GM18873 (cell line): ENCODE data around the gene LMOD1.
"Not testable (repeated sequence)": the region's sequence is repeated elsewhere in the genome, so short reads cannot be mapped to it uniquely, and the experiment has no call there.

Experiments used
- ATAC-seq: cut with Tn5 transposase; IDR thresholded peaks from one replicate; pipeline ENCODE4 v1.9.1; 2021; ENCODE audit warnings: mild to moderate bottlenecking, moderate library complexity, moderate number of reproducible peaks; ENCODE audit not compliant: unreplicated experiment, low FRiP score

The LMOD1 gene

DNA sequence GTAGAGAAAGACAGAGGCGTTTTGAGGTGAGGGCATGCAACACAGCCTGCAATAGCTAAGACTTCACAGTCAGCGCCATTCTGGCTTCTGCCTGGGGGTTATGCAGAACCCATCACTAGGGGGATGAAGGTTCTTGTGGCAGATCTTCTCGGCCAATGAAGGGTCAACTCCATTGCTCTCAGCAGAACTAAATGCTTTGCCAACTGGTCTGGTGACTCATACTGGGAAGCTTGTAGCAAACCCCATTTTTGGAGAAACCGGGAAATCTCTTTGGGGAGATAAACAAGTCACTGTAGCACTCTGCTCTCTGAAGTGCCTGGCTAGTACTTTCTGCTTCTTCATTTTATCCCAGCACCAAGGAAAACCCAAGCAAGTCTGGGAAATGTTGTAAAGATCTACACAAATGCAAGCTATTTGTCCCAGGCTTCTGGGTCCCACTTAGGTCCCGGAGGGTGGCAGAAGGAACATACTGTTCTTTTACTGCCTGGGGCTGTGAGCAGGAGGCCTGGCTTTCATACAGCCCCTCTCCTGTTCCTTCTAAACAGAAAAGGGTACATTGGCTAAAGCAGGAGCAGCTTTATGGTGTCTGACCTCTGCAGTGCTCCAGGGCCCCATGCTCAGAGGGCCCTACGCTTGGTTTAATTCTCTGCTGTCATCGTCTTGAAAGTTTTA is 28.9 kb downstream of the LMOD1 start:
- ATAC-seq, result no peak

DNA sequence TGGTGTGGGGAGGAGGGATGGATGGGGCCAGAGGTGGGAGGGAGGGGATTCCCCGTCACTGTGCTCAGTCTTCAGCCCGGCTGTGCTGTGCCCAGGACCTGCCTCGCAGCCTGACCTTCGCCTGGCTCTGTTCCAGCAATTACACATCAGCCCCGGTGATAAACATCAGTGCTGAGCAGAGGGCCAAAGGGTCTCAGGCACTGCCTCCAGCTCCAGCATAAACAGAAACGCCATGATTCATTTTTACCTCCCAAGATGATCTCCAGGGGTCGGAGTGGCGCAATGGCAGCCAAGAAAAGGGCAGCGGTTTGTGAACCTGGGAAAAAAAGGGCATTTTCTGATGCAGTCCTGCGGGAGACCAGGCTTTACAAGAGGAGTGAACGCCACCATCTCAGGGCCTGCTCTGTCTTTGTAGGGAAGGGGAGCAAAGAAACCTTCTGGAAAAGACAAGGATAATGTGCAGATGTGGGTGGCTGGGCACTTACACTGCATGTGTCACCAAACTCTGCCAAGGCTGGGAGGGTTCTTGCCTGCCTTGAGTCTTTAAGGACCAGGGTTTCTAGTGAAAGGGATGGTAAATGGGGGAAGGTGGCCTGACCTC is 29.6 kb downstream of the LMOD1 start:
- ATAC-seq, result no peak

DNA sequence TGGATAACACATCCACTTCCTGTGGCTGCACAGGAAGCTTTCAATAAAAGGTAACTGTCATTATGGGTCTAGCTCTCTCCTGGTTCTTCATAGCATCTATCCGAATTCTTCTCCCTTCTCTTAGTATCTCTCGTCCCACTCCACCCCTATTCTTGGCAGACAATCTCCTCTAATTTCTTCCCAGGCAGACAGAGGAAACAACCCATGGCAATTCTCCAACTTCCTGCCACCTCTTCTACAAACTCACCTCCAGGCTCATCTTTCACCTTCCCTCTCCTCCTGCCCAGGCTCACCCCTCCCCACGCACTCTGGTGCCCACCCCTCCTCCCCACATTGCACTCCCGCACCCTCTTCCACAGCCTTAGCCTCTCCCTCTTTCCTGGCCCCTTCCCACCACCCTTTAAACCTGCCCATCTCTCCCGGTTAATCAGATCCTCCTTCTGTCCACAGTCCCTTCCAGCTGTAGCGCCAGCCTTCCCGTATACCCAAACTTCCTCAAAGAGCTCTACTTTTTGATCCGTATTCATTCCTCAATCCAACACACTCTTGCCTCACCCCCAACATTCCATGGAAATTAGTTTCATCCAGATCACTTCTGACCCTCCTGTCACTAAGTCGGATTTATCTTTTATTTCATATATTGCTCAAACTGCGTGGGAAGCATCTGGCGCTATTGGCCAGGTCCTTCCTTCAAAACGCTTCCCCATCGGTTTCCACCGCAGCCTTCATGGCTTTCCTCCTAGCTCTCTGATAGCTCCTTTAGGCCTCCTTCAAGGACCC is 31.7 kb downstream of the LMOD1 start:
- no peak for ATAC-seq

DNA sequence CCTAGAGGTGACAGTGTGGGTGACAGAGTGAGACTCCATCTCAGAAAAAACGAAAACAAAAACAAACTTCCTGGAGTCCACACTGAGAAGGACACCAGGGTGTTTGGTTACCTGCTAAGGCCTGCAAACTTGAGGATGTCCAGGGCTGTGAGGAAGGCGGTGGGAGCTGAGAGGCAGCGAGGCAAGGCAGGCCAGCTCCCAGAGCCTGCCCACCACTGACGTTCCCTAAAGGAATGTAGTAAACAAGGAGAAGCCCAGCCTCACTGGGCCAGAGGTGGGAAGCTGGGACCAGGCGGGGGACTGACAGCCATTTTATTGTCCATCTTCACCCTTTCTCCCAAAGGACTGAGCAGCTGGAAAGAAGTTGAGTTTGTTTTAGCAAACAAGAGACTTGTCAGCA is 33.5 kb downstream of the LMOD1 start:
- no peak for ATAC-seq

DNA sequence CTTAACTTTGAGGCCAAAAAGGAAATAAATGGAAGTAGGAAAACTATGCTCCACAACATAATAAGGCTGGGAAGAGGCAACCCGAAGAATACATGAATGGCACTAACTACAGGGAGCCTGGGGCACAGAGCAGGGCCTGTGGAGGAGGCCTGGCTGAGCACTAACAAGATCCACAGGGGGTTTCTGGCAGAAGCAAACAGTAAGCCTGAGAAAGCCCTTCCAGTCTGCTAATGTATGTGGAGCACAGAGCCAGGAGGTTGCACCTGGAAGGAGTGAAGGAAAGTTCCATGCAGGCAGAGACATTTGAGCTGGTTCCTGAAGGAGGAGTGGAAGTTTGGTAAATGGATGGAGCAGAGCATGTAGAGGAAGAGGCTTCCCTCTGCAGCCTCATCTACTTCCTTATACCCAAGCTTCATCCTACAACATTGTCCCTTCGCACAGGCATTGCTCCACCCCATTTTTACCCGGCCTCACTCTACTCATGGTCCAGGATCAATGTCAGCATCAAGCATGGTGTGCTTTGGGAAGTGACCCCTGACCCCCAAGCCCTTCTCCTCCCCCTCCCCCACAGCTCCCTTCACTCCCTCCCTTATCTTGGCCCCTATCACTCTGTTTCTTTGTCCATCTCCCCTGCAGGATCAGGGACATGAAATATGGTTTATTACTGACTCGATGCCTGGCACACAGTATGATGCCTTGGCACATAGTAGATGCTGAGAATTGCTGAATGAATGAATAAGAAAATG is 34.3 kb downstream of the LMOD1 start:
- no peak for ATAC-seq

DNA sequence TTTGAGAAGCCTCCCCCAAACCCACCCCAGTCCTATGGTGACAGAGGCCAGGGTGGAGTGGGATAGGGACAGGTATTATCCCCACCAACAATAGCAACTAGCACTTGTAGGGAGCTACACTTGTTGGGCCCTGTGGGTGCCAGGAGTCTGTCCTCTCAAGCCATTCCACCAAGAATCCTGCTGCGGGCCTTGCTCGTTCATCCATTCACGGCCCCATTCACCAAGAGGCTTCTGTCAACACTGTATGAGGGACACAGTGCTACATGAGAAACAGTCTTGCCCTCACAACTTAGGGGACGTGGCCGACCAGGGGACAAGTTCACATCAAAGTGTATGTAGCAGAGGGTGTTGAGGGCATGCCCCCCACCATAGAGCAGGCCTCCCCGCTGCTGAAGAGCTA is 38.7 kb downstream of the LMOD1 start:
- ATAC-seq, result no peak

DNA sequence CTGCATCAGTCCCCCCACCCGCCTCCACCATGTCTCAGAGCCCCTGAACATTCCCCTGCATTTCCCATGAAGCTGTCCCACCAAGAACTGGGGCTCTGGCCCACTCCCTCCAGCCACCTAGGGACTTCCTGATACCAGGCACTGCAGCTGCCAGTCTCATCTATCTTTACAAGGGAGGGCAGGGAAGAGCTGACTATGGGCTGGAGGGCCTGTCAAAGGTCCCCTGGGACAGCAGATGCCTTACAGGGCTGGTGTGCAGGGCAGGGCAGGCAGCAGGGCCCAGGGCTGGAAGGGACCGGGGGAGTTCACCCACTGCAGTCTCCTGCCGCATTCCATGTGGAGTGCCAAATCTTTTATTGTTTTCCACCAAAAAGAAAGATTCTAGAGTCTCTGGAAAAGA is 40.0 kb downstream of the LMOD1 start:
- no peak for ATAC-seq

DNA sequence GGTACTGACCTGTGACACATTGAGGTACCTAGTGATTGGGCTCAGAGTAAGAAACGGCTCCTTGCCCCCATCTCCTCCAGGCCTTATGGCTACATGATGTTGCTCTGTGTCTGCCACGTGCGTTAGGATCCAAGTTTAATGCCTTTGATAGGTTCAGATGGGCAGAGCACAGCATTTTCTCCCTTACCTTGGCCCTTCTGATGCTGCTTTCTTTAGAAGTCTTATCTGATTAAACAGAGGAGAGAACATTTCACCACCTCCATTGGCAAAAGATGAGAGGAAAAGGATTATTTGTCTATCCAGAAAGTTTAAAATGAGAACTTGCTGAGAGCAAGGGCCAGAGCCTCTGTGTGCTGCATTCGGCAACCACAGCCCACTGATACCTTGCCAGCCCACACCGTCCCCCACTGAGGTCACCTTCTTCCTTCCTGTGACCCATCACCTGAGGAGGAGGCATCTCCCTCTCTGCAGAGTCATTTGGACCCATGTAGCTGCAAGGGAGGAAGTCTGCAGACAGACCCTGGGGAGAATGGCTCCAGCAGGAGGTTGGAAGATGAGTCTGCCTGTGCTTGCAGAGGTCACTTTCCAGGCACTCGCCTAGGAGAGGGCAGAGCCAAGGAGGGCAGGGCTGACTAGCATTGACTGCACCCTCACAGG is 41.0 kb downstream of the LMOD1 start:
- no peak for ATAC-seq

DNA sequence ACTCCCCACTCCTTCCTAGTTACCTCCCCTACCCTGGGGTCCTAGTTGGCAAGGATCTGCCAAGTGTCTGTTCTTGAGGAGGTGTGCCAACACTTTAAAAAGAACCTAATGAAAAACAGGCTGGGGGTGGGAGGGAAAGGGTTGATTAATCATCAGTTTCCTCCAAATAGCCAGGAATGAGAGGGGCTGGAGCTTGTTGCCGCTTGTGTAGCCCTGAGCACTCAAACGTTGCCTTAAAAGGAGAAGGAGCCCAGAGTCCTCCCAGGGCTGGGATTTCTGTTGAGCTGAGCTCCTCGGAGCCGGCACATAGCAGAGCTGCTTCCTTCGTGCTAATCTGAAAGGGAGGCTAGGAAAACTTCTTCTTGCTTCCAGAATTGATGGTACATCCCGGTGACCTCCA is 41.8 kb downstream of the LMOD1 start:
- ATAC-seq, result no peak

DNA sequence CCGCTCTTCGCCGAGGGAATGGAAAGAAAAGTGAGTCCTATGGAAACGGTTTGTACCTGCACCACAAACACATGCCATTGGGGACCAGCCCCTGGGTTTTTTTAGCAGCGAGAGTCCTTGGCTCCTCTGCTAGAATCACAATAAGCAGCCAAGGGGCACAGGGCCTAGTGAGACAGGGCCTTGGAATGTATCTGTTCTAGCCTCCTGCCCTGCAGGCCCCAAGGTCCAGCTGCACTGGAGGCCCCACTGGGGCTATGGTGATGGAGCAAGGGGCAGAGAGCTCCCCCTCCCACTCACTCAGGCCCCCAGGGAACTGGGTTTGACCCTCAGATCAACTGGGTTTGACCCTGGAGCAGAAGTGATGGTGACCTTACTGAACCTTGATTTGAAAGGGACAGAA is 43.2 kb downstream of the LMOD1 start:
- no peak for ATAC-seq

DNA sequence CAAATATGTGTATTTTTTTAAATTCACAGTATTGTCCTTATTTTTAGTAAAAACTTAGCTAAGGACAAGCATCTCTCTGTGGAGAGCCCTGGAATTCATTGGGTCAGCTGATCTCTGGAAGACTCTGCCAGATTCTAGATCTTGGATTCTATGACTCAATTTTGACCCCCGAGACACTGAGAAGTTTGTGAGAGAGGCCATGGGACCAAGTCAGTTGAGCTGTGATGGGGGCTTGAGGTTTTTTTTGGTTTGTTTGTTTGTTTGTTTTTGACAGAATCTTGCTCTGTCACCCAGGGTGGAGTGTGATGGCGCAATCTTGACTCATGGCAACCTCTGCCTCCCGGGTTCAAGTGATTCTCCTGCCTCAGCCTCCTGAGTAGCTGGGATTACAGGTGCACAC is 44.1 kb downstream of the LMOD1 start:
- no peak for ATAC-seq

DNA sequence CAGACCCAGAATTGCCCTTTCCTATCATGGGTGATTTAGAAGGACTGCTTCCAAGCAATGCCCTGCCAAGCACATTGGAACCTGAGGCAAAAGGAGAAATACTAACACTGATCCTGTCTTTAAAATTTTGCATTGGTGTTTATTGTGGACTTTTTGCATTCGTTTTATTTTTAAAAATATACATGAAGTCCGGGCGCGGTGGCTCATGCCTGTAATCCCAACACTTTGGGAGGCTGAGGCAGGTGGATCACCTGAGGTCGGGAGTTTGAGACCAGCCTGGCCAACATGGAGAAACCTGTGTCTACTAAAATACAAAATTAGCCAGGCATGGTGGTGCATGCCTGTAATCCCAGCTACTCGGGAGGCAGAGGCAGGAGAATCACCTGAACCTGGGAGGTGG is 45.3 kb downstream of the LMOD1 start:
- ATAC-seq, result not testable (repeated sequence)

DNA sequence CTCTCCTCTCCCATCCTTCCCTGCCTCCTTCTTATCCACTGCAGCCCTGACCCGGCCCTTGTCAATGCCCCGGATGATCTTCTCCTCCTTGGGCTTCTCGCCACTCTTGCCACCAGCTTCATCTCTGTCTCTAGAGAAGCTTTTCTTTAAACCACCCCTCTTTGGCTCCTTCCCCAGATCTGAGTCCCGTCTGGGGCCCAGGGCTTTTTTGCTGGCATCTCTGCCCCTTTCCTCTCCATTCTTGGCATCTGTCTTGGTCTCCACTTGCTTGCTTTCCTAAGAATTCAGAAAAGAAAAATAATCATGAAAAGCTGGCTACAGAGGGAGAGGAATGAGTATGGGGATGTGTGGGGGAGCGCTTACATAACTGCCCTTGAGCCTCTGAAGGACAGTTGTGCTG is 45.9 kb downstream of the LMOD1 start:
- no peak for ATAC-seq

DNA sequence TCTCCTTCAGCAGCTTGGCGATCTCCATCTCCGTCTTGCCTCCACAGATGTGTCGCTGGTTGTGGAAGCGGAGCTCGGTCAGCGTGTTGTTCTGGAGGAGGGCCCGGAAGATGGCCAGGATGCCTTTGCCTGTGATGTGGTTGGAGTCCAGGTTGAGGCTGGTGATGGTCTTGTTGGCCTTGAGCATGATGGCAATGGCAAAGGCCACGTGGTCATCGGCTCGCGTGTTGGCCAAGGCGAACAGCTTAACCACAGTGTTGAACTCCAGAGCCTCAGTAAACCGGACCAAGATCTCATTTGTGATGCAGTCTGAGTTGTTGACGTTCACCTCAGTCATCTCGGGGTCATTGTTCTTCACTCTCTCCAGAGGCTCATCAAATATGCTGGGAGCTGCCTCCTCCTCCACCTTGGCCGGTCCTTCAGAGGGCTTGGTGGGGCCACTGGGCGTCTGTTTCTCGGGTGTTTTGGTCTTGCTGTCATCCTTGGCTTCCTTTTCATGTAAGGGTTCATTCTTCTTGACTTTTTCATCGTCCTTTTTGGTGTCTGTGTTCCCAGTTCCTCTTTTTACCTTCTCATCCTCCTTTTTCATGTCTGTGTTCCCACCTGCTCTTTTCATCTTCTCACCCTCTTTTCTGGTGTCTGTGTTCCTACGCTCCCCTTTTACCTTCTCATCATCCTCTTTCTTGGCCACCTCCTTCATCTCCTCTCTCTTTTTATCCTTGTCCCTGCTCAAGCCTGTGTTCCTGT is 46.5 kb downstream of the LMOD1 start:
- ATAC-seq, result no peak

DNA sequence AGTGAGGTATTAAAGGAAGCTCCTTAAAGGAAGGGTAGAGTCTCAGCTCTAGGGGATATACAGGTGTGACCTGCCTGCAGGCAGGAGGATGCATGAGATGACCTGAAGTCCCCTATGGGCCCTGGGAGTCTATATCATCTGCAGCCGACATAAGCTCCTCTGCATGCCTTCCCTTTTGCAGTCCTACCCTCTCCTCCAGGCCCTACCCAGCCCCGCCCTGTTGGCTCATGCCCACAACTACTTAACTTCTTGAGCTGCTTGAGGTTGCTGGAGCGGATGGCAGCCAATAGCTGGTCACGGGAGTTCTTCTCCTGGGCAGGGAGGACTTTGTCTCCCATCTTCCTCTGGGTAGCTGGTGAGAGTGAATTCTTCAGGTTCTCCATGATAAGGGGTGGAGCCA is 47.4 kb downstream of the LMOD1 start:
- no peak for ATAC-seq

DNA sequence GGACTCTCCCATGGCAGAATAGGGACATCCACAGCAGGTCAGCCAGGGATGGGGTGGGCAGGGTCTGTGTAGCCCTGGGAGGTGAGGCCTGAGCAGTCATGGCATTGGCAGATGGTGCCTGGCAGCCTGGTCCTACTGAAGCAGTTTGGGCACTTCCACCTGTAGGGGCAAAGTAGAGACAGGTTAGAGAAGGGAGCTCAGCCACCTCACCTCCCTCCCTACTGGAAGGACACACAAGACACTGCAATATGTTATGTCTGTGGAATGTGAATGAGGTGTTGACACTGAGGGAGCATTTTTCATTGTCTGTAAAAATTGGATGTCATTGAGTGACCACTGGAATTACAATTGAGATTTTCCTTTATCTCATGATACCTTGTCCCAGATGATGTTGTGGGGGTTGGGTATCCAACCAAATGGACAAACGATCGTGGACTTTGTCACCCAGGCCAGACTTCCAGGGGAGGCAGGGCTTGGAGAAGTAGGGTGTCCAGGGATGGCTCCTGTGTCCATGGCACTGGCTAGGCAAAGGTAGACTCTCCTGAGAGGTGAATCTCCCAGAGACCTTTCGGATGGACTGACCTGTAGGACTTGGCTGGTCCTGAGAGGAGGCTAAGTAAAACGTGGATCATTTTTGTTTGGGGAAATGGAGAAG is 48.0 kb downstream of the LMOD1 start:
- ATAC-seq, result no peak

DNA sequence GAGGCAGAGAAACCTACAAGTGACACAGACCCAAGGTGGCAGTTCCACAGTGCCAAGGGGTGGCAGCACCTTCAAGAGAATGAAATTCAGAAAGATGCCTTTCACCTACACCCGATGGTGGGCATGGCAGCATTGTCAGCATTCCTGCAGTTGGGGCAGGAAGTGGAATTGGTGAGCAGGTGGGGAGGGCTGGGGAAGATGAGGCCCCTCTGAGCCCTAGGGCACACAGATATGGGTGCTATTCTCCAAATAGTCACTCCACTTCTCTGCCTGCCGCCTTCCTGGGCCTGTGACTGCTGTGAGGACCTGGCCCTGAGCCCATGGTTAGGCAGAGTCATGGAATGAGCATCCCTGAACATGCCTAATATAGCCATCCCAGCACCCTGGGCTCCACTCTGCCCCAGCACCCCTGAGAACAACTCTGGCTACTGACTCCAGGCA is 49.4 kb downstream of the LMOD1 start:
- no peak for ATAC-seq

DNA sequence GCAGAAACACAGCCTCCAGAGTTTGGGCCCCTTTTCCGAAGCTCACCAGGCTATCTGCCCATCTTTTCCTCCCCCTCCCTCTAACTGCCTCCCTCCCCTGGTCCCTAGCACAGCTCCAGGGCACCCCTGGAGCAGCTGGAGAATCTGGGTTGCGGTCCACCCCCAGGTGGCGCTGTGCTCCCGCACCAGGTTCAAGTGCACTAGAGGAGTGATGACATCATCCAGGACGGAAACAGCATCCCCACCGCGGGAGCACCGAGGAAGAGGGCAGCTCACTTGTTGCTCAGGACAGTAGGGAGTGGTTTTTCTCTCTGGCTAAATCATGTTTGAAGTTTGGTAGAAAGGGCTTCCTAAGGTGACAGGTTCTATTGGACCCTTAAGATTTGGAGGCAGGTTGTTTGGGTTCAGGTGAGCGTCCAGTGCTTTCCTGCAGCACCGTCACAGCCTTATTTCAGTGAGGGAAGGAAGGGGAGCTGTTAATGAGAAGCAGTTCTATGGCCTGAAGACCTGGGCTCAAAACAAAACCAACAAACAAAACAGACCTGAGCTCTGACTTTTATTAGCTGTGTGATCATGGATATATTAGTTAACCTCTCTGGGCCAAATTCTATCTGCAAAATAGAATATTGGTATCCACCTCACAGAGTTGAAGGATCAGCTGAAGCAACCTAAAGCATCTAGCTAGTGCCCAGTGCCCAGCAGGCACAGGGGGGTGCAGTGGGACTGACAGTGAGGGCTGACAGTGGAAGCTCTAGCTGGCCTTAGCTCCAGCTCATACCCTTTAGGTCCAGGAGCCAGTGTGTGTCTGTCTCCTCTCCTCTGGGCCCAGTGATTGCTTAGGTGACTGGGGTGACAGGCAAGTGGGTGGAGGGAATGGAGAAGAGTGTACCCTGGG is 50.2 kb downstream of the LMOD1 start:
- ATAC-seq, result no peak
